DND-41 (cell line): ENCODE results near the gene UBE2H.

Experiments
- CTCF ChIP-seq: IDR thresholded peaks from 2 replicates; pipeline ENCODE4 v1.5.1; 2012; ENCODE audit warnings: borderline replicate concordance, low read length, moderate library complexity, mild to moderate bottlenecking; ENCODE audit not compliant: poor library complexity, severe bottlenecking; ENCODE audit errors: extremely low read depth
- EZH2 ChIP-seq: IDR thresholded peaks from 3 replicates; pipeline ENCODE4 v1.6.1; 2012; ENCODE audit warnings: borderline replicate concordance, low read depth, mild to moderate bottlenecking, moderate library complexity, low read length, inconsistent platforms; ENCODE audit not compliant: severe bottlenecking

GRCh38 chr7:129828989-129829736, 123.6 kb downstream of the UBE2H start:
- TF ChIP-seq CTCF, result peak; percentile 16
- TF ChIP-seq EZH2, result no peak
